KMS-11 (cell line): ENCODE data around the gene PAN2.

Source experiments
- H2AFZ ChIP-seq: fragments of 200-600 bp; sonication (generic); 2 replicates; pipeline ENCODE4 v1.6.1; 2016; ENCODE audit warnings: antibody characterized with exemption, mixed run types, low read depth
- H3K27ac ChIP-seq: fragments of 200-600 bp; sonication (generic); 2 replicates; pipeline ENCODE4 v1.6.1; 2016; ENCODE audit warnings: mild to moderate bottlenecking, mixed run types
- H3K27me3 ChIP-seq: fragments of 200-600 bp; sonication (generic); 2 replicates; pipeline ENCODE4 v1.6.1; 2017; ENCODE audit warnings: mild to moderate bottlenecking, low read depth, mixed run types, moderate library complexity; ENCODE audit not compliant: insufficient read depth
- H3K36me3 ChIP-seq: fragments of 200-600 bp; sonication (generic); 2 replicates; pipeline ENCODE4 v1.6.1; 2017; ENCODE audit warnings: mild to moderate bottlenecking, mixed run types; ENCODE audit not compliant: insufficient read depth
- H3K4me1 ChIP-seq: fragments of 200-600 bp; sonication (generic); 2 replicates; pipeline ENCODE4 v1.6.1; 2016; ENCODE audit warnings: mild to moderate bottlenecking, low read depth, mixed run types; ENCODE audit not compliant: poor library complexity, severe bottlenecking
- H3K4me2 ChIP-seq: fragments of 200-600 bp; sonication (generic); 2 replicates; pipeline ENCODE4 v1.7.0; 2016; ENCODE audit warnings: mild to moderate bottlenecking, mixed run types
- H3K4me3 ChIP-seq: fragments of 200-600 bp; sonication (generic); IDR thresholded peaks from 2 replicates; pipeline ENCODE4 v1.6.1; 2017; ENCODE audit warnings: low read depth, low read length, mixed read lengths; ENCODE audit not compliant: insufficient read depth
- H3K79me2 ChIP-seq: fragments of 200-600 bp; sonication (generic); 2 replicates; pipeline ENCODE4 v1.6.1; 2016; ENCODE audit warnings: low read depth, mixed run types; ENCODE audit not compliant: insufficient read depth
- H3K9ac ChIP-seq: fragments of 200-600 bp; sonication (generic); 2 replicates; pipeline ENCODE4 v1.6.1; 2016; ENCODE audit warnings: mild to moderate bottlenecking, mixed run types
- H4K20me1 ChIP-seq: fragments of 200-600 bp; sonication (generic); 2 replicates; pipeline ENCODE4 v1.6.1; 2016; ENCODE audit warnings: mild to moderate bottlenecking, mixed run types; ENCODE audit not compliant: insufficient read depth
- TF ChIP-seq, protein P1 (sequence below): fragments of 200-600 bp; sonication (generic); conservative IDR thresholded peaks from 2 replicates; pipeline ENCODE4 v1.6.1; 2017; ENCODE audit warnings: low read depth, mild to moderate bottlenecking, antibody characterized with exemption, low read length, moderate library complexity, mixed read lengths

The PAN2 gene

GRCh38 chr12:56282579-56282978 is 51.2 kb downstream of the PAN2 start:
- TF ChIP-seq, protein P1, sequence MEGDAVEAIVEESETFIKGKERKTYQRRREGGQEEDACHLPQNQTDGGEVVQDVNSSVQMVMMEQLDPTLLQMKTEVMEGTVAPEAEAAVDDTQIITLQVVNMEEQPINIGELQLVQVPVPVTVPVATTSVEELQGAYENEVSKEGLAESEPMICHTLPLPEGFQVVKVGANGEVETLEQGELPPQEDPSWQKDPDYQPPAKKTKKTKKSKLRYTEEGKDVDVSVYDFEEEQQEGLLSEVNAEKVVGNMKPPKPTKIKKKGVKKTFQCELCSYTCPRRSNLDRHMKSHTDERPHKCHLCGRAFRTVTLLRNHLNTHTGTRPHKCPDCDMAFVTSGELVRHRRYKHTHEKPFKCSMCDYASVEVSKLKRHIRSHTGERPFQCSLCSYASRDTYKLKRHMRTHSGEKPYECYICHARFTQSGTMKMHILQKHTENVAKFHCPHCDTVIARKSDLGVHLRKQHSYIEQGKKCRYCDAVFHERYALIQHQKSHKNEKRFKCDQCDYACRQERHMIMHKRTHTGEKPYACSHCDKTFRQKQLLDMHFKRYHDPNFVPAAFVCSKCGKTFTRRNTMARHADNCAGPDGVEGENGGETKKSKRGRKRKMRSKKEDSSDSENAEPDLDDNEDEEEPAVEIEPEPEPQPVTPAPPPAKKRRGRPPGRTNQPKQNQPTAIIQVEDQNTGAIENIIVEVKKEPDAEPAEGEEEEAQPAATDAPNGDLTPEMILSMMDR: no peak
- H3K4me1 ChIP-seq: peaks cover 2% of the 10 kb centered on the region
- no peak overlapping the region for H3K4me3 ChIP-seq
- no peak overlapping the region for H3K27ac ChIP-seq
- H3K36me3 ChIP-seq: peaks cover 55% of the 10 kb centered on the region; the same call in 1 of the 2 replicates
- H2AFZ ChIP-seq: no peak overlapping the region
- 0 out of 2 replicates have a peak, but pooled peaks cover 6% of the 10 kb centered on the region for H4K20me1 ChIP-seq
- H3K27me3 ChIP-seq: no peaks in the 10 kb centered on the region
- H3K4me2 ChIP-seq: no peak overlapping the region
- peaks cover 16% of the 10 kb centered on the region; the same call in 1 of the 2 replicates for H3K79me2 ChIP-seq
- no peak overlapping the region for H3K9ac ChIP-seq

DNA sequence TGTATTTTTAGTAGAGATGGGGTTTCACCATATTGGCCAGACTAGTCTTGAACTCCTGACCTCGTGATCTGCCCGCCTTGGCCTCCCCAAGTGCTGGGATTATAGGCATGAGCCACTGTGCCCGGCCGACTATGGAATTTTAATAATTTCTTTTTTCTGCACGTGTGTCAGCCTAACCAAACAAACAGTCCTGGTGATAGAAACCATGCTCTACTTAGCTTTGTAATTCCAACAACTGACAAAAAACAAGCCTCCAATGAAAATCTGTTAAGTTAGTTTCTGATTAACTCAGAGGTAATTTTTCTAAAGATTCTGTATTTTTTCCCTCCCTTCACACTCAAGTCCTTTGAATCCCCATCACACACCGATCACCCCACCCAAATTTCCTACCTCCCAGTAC is 51.8 kb downstream of the PAN2 start:
- Histone ChIP-seq H3K9ac (no peak overlapping the region), H3K4me1 (no peaks in the 10 kb centered on the region), H3K27ac (no peak overlapping the region), H3K36me3 (peaks cover 56% of the 10 kb centered on the region; the same call in 1 of the 2 replicates), H3K4me2 (no peak overlapping the region), H4K20me1 (0 out of 2 replicates have a peak, but pooled peaks cover 6% of the 10 kb centered on the region), H3K4me3 (no peak overlapping the region), H2AFZ (no peak overlapping the region), H3K27me3 (no peaks in the 10 kb centered on the region), H3K79me2 (peaks cover 14% of the 10 kb centered on the region; the same call in 1 of the 2 replicates)
- TF ChIP-seq, protein P1: no peak

DNA sequence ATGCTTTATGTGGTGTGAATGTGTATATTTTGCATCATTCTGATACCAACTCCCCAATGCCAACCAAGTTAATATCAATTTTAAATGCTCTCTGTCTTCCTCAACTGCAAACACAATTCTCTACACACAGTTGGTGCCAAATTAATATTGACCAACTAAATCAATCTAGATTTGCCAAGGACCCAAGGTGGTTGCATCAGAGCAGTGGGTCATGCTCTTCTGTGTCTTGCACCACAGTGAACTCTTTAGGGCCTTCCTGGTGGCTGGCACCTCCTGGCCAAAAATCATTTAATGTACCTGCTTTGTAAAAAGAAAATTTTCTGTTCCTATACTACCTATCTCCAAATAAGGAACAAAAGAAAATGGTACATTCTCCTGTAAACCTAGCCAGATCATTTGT is 53.0 kb downstream of the PAN2 start:
- Histone ChIP-seq H3K4me1 (no peaks in the 10 kb centered on the region), H4K20me1 (no peaks in the 10 kb centered on the region), H3K4me3 (no peak overlapping the region), H3K36me3 (peaks cover 51% of the 10 kb centered on the region; the same call in 1 of the 2 replicates), H3K79me2 (peaks cover 12% of the 10 kb centered on the region; the same call in 1 of the 2 replicates), H3K27ac (no peak overlapping the region), H2AFZ (no peak overlapping the region), H3K27me3 (no peaks in the 10 kb centered on the region), H3K4me2 (no peak overlapping the region), H3K9ac (no peak overlapping the region)
- TF ChIP-seq, protein P1: no peak

DNA sequence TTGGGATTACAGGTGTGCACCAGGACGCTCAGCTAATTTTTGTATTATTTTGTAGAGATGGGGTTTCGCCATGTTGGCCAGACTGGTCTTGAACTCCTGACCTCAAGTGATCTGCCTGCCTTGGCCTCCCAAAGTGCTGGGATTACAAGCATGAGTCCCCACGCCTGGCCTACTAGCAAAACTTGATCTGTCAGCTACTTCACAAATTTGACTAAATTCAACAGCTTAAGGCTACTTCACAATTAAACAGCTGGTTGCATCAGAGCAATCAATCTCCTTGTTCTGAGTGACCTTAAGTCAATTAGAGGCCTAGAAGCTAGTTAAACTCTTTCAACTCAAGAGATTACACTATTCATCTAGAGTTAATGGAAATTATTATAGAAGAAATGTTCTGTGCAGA is 54.9 kb downstream of the PAN2 start:
- Histone ChIP-seq H3K27me3 (no peaks in the 10 kb centered on the region), H2AFZ (no peak overlapping the region), H3K4me2 (no peak overlapping the region), H3K27ac (no peak overlapping the region), H3K36me3 (peaks cover 55% of the 10 kb centered on the region; the same call in 1 of the 2 replicates), H4K20me1 (no peaks in the 10 kb centered on the region), H3K79me2 (peaks cover 5% of the 10 kb centered on the region; the same call in 1 of the 2 replicates), H3K4me1 (no peaks in the 10 kb centered on the region), H3K9ac (no peak overlapping the region), H3K4me3 (no peak overlapping the region)
- TF ChIP-seq, protein P1: no peak
